NCI-H2107 (cell line): ENCODE measurements around the gene OR51B4.
"Not testable (repeated sequence)": the region's sequence is repeated elsewhere in the genome, so short reads cannot be mapped to it uniquely, and the experiment has no call there.

Experiments used
- DNase-seq: peaks from one replicate; lab custom pipeline; 2025; lab: John Stamatoyannopoulos, UW

Gene OR51B4

DNA sequence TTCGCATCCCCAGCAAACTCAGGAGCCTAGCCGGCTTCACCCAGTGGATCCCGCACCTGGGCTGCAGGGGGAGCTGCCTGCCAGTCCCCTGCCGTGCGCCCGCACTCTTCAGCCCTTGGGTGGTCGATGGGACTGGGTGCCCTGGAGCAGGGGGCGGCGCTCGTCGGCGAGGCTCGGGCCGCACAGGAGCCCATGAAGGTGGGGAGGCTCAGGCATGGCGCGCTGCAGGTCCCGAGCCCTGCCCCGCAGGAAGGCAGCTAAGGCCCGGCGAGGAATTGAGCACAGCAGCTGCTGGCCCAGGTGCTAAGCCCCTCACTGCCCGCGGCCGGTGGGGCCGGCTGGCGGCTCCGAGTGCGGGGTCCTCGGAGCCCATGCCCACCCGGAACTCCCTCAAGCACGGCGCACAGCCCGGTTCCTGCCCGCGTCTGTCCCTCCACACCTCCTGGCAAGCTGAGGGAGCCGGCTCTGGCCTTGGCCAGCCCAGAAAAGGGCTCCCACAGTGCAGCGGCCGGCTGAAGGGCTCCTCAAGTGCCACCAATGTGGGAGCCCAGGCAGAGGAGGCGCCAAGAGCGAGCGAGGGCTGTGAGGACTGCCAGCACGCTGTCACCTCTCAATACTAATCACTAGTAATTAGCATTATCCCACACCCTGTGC, 7.3 kb downstream of the OR51B4 start:
- not testable (repeated sequence) for DNase-seq

DNA sequence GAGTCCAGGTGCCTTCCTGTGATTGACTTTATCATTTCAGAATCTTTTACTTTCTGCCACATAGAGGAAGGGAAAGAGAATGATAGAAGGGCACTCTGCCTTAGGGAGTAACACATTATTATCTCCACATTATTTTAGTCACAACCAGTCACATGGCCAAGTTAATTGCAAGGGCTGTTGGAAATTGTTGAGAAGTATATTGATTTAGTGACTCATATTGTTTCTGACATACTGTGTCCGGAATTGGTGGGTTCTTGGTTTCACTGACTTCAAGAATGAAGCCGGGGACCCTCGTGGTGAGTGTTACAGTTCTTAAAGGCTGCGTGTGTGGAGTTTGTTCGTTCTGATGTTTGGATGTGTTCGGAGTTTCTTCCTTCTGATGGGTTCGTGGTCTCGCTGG, 8.7 kb downstream of the OR51B4 start:
- DNase-seq: no peak

DNA sequence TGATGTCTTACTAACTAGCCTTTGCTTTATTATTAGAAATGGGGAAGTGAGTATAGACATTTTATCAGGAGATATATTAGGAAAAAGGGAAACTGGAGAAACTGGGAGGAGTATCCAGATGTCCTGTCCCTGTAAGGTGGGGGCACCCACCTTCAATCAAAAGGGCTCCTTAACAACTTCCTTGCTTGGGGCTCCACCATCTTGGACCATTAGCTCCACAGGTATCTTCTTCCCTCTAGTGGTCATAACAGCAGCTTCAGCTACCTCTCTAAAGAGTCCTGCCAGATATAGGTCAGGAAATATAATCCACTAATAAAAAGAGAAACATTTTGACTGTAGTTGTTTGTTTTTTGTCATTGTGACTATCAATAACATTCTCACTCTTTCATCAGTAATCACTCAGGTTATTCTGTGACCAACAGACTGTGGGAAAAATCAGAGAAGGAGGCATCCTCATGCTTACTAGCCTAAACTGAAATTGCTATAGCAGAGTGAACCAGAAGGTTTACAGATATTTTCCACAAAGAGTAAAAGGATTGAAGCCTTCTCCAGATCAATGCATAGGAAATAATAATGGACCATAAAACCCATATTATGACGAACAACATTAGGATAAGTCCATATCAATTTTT, 10.4 kb downstream of the OR51B4 start:
- DNase-seq: no peak

DNA sequence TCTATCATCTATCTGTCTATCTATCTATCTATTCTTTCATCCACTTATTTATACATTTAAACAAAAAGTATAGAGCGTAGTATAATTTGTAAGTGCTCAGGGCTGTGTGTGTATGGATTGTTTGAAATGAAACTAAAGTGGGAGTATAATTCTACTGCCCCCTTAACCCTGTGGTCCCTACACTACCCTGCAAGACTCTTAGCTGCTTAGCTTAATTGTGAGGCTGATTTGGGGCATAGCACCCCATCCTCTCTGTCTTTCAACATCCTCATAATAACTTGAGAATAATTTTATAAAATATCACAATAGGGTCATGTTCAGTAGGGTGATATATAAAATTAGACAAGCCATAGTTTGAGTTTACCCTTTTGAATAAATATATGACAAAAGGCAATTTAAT, 11.6 kb downstream of the OR51B4 start:
- no peak for DNase-seq

DNA sequence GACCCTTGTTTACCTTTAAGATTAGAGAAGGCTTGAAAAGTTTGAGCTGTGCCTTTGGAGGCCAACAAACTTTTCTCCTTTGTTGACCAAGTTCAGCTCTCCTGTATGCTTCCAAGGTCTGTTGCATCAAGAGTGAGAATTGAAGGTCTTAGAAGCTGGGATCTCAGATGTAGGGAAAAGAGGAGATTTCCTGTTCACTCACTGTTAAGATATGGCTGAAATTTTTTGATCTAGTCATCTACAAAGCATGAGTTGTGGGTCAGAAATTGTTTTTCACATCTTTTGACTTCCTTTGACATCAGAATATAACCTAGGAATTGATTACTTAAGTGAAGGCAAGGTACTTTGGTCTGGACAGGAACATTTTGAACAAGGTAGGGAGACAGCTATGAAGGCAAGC, 12.1 kb downstream of the OR51B4 start:
- DNase-seq: no peak

DNA sequence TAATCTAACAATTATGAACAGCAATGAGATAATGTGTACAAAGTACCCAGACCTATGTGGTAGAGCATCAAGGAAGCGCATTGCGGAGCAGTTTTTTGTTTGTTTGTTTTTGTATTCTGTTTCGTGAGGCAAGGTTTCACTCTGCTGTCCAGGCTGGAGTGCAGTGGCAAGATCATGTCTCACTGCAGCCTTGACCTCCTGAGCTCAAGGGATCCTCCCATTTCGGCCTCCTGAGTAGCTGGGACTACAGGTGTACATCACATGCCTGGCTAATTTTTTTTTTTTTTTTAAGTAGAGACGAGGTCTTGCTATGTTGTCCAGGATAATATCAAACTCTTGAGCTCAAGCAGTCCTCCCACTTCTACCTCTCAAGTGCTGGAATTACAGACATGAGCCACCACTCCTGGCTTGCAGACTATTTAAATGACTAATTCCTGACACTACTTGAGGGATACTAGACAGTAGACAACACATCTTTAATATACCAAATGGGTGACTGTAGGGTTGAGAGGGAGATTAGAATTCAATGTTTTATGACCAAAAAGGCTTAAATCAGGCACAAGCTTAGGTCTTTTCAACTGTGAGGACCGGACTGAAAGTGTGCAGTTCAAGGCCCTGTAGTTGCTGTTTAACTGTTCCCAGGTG, 12.7 kb downstream of the OR51B4 start:
- no peak for DNase-seq

DNA sequence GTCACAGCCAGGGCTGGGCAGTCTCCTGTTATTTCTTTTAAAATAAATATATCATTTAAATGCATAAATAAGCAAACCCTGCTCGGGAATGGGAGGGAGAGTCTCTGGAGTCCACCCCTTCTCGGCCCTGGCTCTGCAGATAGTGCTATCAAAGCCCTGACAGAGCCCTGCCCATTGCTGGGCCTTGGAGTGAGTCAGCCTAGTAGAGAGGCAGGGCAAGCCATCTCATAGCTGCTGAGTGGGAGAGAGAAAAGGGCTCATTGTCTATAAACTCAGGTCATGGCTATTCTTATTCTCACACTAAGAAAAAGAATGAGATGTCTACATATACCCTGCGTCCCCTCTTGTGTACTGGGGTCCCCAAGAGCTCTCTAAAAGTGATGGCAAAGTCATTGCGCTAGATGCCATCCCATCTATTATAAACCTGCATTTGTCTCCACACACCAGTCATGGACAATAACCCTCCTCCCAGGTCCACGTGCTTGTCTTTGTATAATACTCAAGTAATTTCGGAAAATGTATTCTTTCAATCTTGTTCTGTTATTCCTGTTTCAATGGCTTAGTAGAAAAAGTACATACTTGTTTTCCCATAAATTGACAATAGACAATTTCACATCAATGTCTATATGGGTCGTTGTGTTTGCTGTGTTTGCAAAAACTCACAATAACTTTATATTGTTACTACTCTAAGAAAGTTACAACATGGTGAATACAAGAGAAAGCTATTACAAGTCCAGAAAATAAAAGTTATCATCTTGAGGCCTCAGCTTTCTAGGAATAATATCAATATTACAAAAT, 13.4 kb downstream of the OR51B4 start:
- DNase-seq: no peak

DNA sequence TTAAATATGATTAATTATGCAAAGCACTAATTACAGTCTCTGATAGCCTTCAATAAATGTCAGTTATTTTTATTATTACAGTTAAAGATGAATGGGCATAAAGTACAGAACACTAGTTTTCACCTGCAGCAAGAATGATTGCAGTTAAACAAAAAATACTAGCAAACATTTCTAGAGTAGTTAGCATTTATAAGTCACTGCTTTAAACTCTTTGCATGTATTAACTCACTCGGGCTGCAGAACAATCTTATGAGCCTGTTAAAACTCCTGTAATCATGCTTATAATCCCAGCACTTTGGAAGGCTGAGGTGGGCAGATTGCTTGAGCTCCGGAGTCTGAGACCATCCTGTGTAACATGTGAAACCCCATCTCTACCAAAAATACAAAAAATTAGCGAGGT, 14.8 kb downstream of the OR51B4 start:
- DNase-seq: no peak

DNA sequence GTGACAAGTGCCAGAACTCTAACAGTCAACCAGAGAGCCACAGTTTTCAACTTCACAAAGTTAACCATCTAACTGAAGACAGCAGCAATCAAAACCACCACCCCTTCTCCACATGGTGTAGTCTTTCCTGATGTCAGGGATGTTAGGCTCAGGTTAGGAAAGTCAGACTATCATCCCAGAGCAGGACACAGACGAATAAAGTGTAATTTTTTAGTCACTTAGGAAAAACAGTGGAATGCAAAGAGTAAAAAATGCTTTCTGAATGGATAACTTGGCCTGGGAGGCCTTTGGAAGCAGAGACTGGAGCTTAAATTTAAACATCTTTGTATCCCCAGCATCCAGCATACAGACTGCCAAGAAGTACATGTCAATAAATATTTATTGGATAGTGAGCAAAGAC, 15.4 kb downstream of the OR51B4 start:
- DNase-seq: no peak

DNA sequence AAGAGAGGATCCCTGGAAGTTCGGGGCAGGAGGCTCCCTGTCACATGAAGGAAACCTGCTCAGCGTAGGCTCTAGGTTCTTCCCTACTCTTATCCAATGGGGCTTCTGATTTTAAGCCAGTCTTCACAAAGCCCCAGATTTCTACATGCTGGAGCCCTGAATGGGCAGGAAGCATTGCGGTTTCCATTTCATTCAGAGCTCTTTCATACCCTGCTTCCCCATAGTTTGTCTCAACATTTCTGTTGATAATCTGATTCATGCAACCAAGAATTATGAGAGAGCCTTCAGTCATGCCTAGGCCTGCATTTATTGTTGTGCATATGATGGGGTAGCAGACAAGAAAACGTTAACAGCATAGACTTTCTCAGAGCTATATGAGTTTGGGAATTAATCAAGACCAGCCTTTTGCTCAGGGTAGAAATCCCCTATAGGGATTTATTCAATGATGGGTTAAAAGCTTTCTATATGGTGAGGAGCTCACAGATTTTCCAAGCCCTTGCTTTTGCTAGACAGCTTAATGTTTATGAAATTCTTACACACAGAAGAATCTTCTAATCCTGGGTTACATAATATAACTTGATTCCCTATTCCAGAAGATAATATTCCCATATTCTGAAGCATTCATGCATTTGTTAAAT, 15.9 kb downstream of the OR51B4 start:
- no peak for DNase-seq

DNA sequence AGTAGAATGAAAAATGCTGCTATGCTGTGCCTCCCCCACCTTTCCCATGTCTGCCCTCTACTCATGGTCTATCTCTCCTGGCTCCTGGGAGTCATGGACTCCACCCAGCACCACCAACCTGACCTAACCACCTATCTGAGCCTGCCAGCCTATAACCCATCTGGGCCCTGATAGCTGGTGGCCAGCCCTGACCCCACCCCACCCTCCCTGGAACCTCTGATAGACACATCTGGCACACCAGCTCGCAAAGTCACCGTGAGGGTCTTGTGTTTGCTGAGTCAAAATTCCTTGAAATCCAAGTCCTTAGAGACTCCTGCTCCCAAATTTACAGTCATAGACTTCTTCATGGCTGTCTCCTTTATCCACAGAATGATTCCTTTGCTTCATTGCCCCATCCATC, 17.1 kb downstream of the OR51B4 start:
- no peak for DNase-seq

DNA sequence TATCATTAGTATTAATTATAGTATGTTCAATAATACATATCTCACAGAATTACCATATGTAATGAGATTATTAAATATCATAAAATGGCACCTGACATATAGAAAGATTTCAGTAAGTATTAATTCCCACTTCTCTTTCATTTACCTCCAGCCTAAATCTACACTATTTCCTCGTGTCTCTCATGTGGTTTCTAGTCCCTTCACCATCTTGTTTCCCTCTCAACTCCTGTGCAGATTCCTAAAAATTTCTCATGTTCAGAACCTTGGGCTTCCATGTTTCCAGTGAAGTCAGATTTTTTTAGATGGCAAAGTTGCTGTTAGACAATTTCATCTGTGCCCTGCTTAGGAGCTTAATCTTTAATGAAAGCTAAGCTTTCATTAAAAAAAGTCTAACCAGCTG, 17.9 kb downstream of the OR51B4 start:
- DNase-seq: no peak

DNA sequence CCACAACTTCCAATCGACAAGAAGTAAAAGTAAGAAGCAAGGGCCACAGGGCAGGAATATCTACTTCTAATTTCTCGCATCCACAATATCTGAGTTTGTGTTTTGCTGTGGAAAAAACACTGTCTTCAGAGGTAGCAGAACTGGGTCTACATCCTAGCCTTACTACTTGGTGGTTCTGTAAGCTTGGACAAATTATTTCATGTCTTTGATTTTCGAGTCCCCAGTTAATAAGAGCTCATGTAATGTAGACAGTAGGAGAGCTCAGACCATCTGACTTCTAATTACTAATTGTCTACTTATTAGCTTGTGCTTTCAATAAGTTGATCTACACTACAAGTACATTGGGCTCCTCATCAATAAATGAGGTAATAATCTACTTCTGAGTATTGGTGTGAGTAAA, 18.7 kb downstream of the OR51B4 start:
- no peak for DNase-seq

DNA sequence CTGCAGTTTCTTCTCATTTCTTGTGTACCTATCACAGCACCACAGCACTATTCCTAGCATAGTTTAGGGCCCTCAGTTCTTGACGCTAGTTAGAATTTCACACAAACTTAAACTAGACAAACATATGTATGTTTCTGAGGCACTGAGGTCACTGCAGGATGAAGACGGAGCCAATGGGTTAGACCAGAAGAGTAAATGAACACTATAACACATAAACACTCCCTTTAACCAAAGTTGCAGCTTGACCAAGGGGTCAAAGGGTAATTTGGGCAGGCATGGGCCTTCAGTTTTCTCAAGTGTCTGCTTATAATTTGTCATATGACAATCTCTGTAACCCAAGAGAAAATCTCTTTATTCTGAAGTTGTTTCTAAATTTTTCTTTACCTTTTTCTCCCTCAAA, 19.1 kb downstream of the OR51B4 start:
- no peak for DNase-seq

DNA sequence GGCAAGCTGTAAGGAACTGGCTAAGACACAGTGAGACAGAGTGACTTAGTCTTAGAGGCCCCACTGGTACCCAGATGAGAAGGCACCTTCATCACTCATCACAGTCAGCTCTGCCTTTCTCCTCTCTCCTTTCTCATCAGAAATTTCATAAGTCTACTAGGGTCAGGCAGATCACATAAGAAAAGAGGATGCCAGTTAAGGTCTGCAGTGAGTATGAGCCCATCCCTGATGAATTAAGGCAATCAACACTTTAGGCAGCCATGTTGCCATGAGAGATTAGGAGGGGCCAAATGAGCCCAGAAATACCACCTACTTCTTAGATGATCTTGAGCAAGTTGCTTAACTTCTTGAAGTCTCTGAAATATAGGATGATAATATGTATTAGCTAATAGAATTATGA, 20.1 kb downstream of the OR51B4 start:
- DNase-seq: no peak

DNA sequence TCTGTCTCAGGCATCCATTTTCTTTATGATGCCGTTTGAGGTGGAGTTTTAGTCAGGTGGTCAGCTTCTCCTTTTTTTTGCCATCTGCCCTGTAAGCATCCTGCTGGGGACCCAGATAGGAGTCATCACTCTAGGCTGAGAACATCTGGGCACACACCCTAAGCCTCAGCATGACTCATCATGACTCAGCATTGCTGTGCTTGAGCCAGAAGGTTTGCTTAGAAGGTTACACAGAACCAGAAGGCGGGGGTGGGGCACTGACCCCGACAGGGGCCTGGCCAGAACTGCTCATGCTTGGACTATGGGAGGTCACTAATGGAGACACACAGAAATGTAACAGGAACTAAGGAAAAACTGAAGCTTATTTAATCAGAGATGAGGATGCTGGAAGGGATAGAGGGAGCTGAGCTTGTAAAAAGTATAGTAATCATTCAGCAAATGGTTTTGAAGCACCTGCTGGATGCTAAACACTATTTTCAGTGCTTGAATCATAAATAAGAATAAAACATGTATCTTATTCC, 21.1 kb downstream of the OR51B4 start:
- DNase-seq: no peak

DNA sequence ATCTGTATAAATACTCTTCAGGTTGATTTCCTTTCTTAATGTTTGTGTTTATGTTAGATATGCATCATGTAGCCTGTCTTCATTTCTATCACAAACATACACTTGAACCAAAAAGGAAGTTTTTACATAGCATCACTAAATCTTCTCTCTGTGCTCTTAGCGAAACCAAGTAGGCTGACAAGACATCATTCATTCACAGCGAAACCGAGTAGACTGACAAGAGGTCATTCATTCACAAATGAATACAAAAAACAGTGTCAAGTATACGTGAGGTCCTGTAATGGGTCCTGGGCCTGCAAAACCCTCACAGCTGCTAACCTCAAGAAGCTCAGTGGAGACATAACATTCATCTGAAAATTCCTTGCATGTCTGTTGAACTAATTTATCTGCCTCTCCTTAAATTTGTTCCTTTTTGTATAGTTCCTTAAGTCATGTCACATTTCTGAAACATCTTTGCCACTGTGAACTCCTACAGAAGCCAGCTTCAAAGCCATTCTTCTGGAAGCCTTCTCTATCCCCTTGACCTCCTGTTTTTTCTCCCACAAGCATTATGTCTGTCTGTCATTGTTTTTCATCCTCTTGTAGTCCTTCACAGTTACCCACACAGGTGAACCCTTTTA, 22.2 kb downstream of the OR51B4 start:
- no peak for DNase-seq

DNA sequence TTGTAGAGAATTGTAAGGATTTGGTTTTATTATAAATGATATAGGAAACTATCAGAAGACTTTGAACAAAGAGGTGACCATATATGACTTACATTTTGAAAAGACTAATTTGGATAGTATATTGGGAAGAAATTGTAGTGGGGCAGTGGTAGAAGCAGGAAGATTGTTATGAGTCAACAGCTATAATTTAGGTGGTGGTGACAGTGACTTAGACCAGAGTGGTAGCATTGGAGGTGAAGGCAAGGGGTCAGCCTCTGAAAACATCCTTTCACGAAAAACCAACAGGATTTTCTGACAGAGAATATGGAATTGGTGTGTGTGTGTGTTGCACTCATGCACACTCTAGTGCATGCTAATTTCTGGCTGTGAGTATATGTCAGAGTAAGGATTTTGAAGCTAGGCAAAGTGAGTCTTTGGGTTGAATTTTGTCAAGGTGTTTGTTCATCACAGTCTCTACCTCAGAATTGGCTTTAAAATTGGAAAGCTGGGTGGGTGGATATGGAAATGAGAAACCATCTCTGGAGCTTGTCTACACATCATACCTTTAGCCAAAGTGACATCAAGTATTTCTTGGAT, 23.9 kb downstream of the OR51B4 start:
- DNase-seq: no peak

DNA sequence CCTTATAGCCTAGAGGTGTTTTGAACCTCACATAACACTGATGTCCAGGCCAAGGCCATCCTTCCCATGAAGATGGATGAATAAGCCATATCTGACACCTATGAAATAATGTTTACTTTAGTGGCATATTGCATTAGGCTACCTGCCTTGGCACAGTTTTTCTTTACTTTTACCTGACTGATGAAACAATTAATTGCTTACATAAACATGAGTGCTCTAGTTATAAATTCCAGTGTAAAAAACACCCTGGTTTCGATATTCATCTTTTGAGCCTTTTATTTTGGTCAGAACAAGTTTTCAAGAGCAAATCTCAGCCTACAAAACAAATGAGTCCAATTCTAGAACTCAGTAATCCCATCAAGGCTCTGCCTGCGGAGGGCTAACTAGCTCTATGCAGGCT, 25.0 kb downstream of the OR51B4 start:
- DNase-seq: no peak

DNA sequence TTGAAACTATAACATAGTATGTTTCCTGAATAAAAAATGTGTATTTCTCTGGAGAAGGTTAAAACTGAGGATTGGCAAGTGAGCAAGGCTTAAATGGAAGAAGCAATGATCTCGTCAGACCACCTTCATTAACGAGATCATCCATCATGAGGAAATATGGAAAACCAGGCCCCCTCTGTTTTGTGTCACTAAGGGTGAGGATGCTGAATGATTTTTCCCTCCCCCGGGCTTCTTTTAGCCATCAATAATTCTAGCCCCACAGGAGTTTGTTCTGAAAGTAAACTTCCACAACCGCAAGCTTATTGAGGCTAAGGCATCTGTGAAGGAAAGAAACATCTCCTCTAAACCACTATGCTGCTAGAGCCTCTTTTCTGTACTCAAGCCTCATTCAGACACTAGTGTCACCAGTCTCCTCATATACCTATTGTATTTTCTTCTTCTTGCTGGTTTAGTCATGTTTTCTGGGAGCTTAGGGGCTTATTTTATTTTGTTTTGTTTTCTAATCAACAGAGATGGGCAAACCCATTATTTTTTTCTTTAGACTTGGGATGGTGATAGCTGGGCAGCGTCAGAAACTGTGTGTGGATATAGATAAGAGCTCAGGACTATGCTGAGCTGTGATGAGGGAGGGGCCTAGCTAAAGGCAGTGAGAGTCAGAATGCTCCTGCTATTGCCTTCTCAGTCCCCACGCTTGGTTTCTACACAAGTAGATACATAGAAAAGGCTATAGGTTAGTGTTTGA, 26.2 kb downstream of the OR51B4 start:
- DNase-seq: no peak

DNA sequence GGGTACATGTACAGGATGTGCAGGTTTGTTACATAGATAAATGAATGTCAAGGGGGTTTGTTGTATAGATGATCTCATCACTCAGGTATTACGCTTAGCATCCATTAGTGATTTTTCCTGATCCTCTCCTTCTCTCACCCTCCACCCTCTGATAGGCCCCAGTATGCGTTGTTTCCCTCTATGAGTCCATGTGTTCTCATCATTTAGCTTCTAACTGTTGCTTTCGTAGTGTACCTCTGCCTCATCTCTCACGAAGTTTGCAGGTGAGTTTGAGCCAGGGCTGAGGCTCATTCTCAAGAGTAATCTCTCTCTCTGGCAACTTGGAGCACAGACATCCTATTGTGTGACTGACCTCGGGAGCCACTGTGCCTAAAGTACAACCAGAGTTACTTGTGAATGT, 27.4 kb downstream of the OR51B4 start:
- DNase-seq: no peak
